Choroid plexus epithelial cell (primary cell): Measurements from ENCODE around the gene EDARADD.

Source experiments
- DNase-seq: peaks from one replicate; pipeline ENCODE4 v3.0.0-alpha.2; 2010; ENCODE audit warnings: low read depth
- H3K4me3 ChIP-seq: 2 replicates; pipeline ENCODE4 v1.5.1; 2011; ENCODE audit warnings: low read depth, mild to moderate bottlenecking, control low read depth, low read length, moderate library complexity
- CTCF ChIP-seq: conservative IDR thresholded peaks from 2 replicates; pipeline ENCODE4 v1.5.1; 2011; ENCODE audit warnings: low read depth, mild to moderate bottlenecking, control low read depth, inconsistent platforms, low read length, moderate library complexity

EDARADD gene

GRCh38 chr1:236394879-236395229 is 768 bp downstream of the EDARADD start:
- peak overlapping the region; percentile 64 for H3K4me3 ChIP-seq
- no peak for TF ChIP-seq CTCF
- peak; percentile 11 for DNase-seq

- no peak for TF ChIP-seq CTCF
- DNase-seq = no peak
- H3K4me3 ChIP-seq = peak overlapping the region; percentile 64
Measured at GRCh38 chr1:236395230-236395946, 1.3 kb downstream of the EDARADD start.

- TF ChIP-seq CTCF = no peak
- H3K4me3 ChIP-seq = peak overlapping the region; percentile 64
- no peak for DNase-seq
Measured at GRCh38 chr1:236395947-236396664, 2.0 kb downstream of the EDARADD start.

GRCh38 chr1:236396665-236397043 is 2.6 kb downstream of the EDARADD start:
- no peak overlapping the region for H3K4me3 ChIP-seq
- TF ChIP-seq CTCF = no peak
- no peak for DNase-seq

GRCh38 chr1:236397173-236397759 is 3.2 kb downstream of the EDARADD start:
- H3K4me3 ChIP-seq = no peak overlapping the region
- no peak for DNase-seq
- TF ChIP-seq CTCF = no peak

GRCh38 chr1:236398538-236398937 is 4.5 kb downstream of the EDARADD start:
- no peak for TF ChIP-seq CTCF
- H3K4me3 ChIP-seq = no peak overlapping the region
- DNase-seq = no peak
